GM19395 (cell line): ENCODE data around the gene MCRS1.
"Not testable (repeated sequence)": the region's sequence is repeated elsewhere in the genome, so short reads cannot be mapped to it uniquely, and the experiment has no call there.

Experiments
- ATAC-seq: cut with Tn5 transposase; IDR thresholded peaks from one replicate; pipeline ENCODE4 v1.9.1; 2021; ENCODE audit warnings: mild to moderate bottlenecking, moderate library complexity; ENCODE audit not compliant: unreplicated experiment

The MCRS1 gene

GRCh38 chr12:49541911-49542505, 25.9 kb downstream of the MCRS1 start:
- no peak for ATAC-seq

- ATAC-seq, result no peak
Measured at GRCh38 chr12:49541140-49541861, 26.6 kb downstream of the MCRS1 start.

GRCh38 chr12:49540229-49541139, 27.5 kb downstream of the MCRS1 start:
- ATAC-seq, result no peak

GRCh38 chr12:49539406-49540228, 28.3 kb downstream of the MCRS1 start:
- no peak for ATAC-seq

GRCh38 chr12:49538510-49539403, 29.2 kb downstream of the MCRS1 start, which contains the start of gene KCNH3:
TSS of gene KCNH3 (plus strand) at chr12:49539030. CDS start at chr12:49539417, 387 bp downstream.
- peak; percentile 72 for ATAC-seq

GRCh38 chr12:49537752-49538509, 30.0 kb downstream of the MCRS1 start:
- ATAC-seq, result no peak

- ATAC-seq, result no peak
Measured at GRCh38 chr12:49537231-49537751, 30.7 kb downstream of the MCRS1 start.

GRCh38 chr12:49536526-49537071, 31.3 kb downstream of the MCRS1 start:
- ATAC-seq, result no peak

- no peak for ATAC-seq
Measured at GRCh38 chr12:49535921-49536525, 31.9 kb downstream of the MCRS1 start.

- no peak for ATAC-seq
Measured at GRCh38 chr12:49534731-49535278, 33.1 kb downstream of the MCRS1 start.

- not testable (repeated sequence) for ATAC-seq
Measured at GRCh38 chr12:49534122-49534521, 33.8 kb downstream of the MCRS1 start.

- no peak for ATAC-seq
Measured at GRCh38 chr12:49533331-49533730, 34.6 kb downstream of the MCRS1 start.

GRCh38 chr12:49531745-49532144, 36.2 kb downstream of the MCRS1 start:
- ATAC-seq, result no peak

- no peak for ATAC-seq
Measured at GRCh38 chr12:49529414-49529813, 38.5 kb downstream of the MCRS1 start.

GRCh38 chr12:49527361-49528130, 40.4 kb downstream of the MCRS1 start:
- no peak for ATAC-seq

- ATAC-seq, result no peak
Measured at GRCh38 chr12:49525942-49526341, 42.0 kb downstream of the MCRS1 start.
